NCI-H187 (cell line): Measurements from ENCODE around the gene PLAAT4.
"Not testable (repeated sequence)": the region's sequence is repeated elsewhere in the genome, so short reads cannot be mapped to it uniquely, and the experiment has no call there.

ENCODE experiments used
- DNase-seq, 2 experiments: peaks; one replicate each; lab custom pipeline; 2025; lab: John Stamatoyannopoulos, UW

The PLAAT4 gene

DNA sequence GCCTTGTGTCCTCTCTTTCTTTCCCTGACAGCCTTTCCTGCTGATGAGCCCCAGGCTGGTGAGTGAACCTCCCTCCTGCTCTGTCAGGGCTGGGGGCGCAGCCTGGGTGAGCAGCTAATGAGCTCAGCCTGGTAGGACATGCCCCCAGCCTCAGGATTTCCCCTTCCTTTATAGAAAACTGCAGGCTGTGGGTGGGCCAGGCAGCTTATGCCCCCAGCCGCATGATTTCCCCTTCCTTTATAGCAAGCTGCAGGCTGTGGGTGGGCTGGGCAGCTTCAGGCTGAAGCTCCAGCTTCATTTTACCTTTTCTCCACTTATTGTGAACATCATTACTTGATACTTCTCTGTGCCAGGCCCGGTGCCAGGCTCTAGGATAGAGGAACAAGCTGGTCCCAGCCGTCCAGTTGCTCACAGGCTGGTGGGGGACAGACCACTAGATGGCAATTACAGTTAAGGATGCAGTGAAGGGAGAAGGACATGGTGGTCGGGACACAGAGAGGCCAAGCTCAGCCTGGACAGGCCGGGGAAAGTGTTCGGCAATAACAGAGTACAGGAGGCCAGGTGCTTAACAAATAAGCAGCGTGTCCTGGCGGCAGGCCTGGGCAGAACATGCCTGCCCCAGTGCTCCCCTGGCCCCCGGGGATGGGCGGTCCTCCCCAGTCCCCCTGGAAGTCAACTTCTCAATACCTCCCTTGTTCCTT is 25.4 kb upstream of the PLAAT4 start:
- DNase-seq, result no peak

DNA sequence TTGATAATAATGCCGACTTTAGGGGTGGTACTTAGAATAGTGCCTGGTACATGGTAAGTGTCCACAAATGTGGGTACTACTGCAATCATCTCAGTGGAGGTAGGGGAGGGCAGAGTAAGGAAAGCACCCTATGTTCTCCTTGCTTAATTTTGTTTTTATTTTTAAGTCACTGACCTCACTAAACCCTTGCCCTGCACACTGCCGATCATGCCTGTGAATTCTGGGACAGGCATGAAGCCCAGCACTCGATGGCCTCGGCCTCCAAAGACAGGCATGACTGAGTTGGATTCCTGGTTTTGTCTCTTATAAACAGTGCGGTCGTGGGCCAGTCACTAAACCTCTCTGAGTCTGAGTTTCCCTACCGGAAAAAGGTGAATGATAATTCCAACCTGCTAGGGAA is 23.8 kb upstream of the PLAAT4 start:
- DNase-seq, result no peak

GRCh38 chr11:63516109-63516508 is 20.5 kb upstream of the PLAAT4 start:
- no peak for DNase-seq

DNA sequence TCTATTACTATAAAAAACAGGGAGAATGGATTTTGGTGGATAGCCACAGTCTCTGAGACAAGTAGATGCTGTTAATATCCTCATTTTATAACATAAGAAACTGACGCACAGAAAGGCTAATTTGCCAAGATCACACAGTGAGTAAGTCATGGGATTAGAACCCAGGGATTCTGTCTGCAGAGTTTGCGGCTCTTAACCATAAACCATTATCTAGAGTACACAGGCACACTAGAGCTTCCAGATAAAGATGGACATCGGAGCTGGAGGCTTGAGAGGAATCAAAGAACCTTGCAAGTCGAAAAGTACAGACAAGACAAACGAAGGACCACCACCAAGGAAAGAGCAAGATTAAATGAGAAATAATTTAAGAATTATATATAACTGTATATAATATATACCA is 19.5 kb upstream of the PLAAT4 start:
- DNase-seq, result no peak

GRCh38 chr11:63518548-63518947 is 18.1 kb upstream of the PLAAT4 start:
- DNase-seq, result no peak

GRCh38 chr11:63520606-63521170 is 15.9 kb upstream of the PLAAT4 start:
- DNase-seq, result no peak

- no peak for DNase-seq
Measured at GRCh38 chr11:63521896-63522295, 14.7 kb upstream of the PLAAT4 start.

- no peak for DNase-seq
Measured at GRCh38 chr11:63523151-63523550, 13.5 kb upstream of the PLAAT4 start.

DNA sequence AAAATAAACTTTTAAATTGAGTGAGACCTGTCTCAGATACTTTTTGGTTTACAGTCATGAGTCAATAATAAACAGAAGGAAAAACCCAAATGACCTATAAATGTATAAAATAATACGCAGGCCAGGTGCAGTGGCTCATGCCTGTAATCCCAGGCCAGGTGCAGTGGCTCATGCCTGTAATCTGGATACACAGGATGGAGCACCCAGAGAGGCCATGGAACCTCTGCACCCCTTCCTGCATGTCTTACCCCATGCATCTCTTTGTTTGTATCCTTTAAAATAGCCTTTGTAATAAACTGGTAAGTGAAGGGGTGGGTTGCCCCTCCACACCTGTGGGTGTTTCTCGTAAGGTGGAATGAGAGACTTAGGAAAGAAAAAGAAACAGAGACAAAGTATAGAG is 8.9 kb upstream of the PLAAT4 start:
- DNase-seq, result no peak

GRCh38 chr11:63528156-63528555 is 8.5 kb upstream of the PLAAT4 start:
- DNase-seq, result not testable (repeated sequence)

GRCh38 chr11:63528729-63529278 is 7.8 kb upstream of the PLAAT4 start:
- not testable (repeated sequence) for DNase-seq

GRCh38 chr11:63529373-63529772 is 7.2 kb upstream of the PLAAT4 start:
- DNase-seq, result not testable (repeated sequence)

GRCh38 chr11:63530021-63530420 is 6.6 kb upstream of the PLAAT4 start:
- no peak for DNase-seq

- not testable (repeated sequence) for DNase-seq
Measured at GRCh38 chr11:63531074-63531792, 5.4 kb upstream of the PLAAT4 start.

- no peak for DNase-seq
Measured at GRCh38 chr11:63532117-63532516, 4.5 kb upstream of the PLAAT4 start.

- DNase-seq, result no peak
Measured at GRCh38 chr11:63532799-63533475, 3.7 kb upstream of the PLAAT4 start.

DNA sequence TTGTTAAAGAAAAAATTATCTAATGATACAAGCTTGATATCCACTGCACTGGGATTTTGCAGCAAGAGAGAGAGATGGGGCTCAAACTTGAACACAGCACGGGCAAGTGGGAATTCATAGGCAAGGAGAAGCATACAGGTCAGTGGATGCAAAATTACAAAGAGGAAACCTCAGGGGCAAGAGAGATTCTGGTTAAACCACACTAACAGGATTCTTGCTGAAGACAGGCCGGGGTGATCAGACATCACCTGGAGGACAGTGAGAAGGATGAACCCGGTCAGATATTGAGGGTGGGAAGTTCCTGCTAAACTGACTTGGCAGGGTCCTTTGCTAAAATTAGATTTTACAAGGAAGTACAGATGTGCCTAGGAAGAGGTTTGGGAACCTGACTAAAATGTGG is 2.5 kb upstream of the PLAAT4 start:
- DNase-seq, result no peak

DNA sequence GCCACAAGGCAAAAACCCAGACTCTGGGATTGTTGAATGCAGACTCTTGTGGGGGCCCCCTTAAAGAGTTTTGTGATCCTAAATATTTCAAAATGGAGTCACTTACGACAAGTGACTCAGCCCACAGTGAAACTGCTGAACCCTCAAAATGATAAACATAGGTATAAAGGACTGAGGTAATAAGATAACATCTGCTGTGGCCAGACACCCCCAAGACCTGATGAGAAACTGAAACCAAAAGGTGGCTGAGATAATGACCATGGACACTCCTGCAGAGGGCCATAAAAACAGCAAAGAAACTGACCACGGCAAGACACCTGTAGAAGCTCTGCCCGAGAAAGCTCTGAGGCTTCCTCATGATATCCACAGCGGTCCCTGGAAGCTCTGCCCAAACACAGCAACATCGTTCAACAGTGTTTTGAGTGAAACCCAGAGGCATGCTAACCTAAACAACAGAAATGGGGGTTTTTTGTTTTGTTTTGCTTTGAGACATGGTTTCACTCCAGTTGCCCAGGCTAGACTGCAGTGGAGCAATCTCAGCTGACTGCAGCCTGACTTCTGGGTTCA is 1.6 kb upstream of the PLAAT4 start:
- no peak for DNase-seq

- DNase-seq, result no peak
Measured at GRCh38 chr11:63535734-63536133, 874 bp upstream of the PLAAT4 start.

GRCh38 chr11:63537293-63538101 is 889 bp downstream of the PLAAT4 start:
- no peak for DNase-seq

GRCh38 chr11:63542506-63542905 is 5.9 kb downstream of the PLAAT4 start:
- DNase-seq, result not testable (repeated sequence)
